Measurements from ENCODE around the gene ARID1A.

GRCh38 chr1:26792924-26793323 lies 97.1 kb downstream of the ARID1A start:
- no peak for TF ChIP-seq CTCF (IDR thresholded peaks at IDR 0.05)
- TF ChIP-seq POLR2A (IDR thresholded peaks at IDR 0.05): no peak
- no peak for TF ChIP-seq EP300 (IDR thresholded peaks at IDR 0.05)

Measured in ovary (tissue), 3 donors.